GM12872 (cell line): ENCODE results near the gene STK11IP.

Source experiments
- CTCF ChIP-seq: IDR thresholded peaks from 3 replicates; pipeline ENCODE4 v1.5.1; 2011; ENCODE audit warnings: low read depth, mild to moderate bottlenecking, low read length, moderate library complexity; ENCODE audit not compliant: insufficient read depth

Gene STK11IP

DNA sequence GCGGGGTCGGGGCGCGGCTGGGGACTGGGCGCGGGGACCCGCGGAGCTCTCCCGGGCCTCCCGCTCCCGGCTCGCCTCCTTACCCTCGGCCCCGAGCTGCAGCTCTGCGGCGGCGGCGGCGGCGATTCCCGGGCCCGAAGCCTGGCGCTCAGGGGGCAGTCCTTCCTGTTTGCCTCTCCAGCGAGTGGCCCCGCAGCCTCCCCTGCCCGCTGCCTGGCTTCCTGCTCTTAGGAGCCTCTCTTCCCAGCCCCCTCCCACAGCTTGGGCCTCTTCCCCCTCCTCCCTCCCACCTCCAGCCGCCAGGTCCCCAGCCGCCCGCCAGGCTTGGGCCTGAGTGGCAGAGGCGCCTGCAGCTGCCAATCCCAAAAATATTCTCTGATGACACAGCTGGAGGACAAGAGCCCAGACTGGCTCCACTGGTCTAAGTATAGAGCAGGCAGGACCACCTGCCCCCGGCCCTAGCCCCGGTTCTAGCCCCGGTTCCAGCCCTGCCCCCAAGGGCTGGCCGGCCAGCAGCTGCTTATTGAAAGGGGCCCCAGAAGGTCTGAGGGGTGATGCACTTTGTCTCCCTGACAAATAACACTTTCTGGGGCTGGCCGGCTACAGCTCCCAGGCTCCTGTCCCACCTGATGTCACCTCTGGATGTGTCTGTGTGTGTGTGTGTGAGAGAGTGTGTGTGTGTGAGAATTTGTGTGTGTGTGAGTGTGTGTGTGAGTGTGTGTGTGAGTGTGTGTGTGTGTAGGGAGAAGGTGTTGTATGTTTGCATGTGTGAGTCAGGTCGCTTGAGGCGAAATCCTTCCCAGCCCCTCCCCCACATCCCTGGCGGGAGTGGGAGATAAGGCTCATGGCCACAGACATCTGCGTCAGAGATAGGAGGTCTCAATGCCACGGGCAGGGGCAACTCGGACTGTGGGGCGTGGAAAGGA lies 26.1 kb upstream of the STK11IP start, which contains the start of gene OBSL1:
OBSL1 (minus strand) TSS at position 229 of the 926 bp plus-strand sequence. CDS start 307 bp downstream, outside the sequence.
- no peak for TF ChIP-seq CTCF

DNA sequence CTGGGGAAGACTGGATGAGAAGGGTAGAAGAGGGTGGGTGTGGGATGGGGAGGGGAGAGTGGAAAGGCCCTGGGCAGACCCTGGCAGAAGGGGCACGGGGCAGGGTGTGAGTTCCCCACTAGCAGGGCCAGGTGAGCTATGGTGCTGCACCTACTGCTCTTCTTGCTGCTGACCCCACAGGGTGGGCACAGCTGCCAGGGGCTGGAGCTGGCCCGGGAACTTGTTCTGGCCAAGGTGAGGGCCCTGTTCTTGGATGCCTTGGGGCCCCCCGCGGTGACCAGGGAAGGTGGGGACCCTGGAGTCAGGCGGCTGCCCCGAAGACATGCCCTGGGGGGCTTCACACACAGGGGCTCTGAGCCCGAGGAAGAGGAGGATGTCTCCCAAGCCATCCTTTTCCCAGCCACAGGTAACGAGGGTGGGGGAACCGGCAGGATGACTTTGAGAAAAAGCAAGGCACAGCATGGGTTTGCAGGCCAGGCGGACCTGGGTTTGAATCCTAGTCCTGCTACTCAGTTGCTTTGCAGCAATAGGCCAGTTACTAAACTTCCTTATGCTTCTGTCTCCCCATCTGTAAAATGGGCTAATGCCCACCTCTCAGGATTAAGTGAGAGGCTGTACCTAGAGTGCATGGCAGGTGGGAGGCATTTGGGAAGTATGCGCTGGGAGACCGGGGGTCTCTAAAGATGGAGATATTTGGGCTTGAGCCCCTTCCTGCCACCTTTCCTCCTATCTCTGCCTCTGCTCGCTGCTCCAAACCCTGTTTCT lies 25.2 kb upstream of the STK11IP start, which contains the start of gene INHA:
INHA (plus strand) TSS at position 74 of the 765 bp plus-strand sequence; CDS start at position 139, 65 bp downstream.
- no peak for TF ChIP-seq CTCF

DNA sequence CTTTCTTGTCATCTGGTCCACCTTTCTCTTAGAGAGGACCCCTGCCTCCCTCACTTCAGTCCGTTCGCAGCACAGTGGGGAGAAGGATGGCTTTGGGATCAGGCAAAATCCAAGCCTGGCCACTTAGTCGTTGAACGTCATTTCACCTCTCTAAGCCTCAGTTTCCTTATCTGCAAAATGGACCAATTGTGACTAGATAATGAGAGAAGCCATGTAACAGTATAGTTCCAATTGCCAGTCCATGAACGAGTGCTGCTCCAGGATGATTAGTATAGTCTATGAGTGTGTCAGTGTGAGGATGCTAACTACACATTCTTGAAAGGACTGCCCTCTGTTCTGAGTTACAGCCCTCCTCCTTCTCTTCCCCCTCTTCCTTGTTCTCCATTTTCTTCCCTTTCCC lies 24.5 kb upstream of the STK11IP start:
- TF ChIP-seq CTCF = no peak

DNA sequence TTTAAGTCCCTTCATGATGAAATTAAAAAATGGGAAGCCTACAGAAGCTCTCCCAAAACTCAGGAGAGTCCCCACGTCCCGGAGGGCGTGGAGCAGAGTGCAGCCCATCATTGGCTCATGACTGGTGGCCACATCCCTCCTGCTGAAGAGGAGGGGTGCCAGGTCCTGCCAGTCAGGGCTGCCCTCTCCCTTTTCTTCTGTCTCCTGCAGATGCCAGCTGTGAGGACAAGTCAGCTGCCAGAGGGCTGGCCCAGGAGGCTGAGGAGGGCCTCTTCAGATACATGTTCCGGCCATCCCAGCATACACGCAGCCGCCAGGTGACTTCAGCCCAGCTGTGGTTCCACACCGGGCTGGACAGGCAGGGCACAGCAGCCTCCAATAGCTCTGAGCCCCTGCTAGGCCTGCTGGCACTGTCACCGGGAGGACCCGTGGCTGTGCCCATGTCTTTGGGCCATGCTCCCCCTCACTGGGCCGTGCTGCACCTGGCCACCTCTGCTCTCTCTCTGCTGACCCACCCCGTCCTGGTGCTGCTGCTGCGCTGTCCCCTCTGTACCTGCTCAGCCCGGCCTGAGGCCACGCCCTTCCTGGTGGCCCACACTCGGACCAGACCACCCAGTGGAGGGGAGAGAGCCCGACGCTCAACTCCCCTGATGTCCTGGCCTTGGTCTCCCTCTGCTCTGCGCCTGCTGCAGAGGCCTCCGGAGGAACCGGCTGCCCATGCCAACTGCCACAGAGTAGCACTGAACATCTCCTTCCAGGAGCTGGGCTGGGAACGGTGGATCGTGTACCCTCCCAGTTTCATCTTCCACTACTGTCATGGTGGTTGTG lies 23.0 kb upstream of the STK11IP start:
- TF ChIP-seq CTCF = no peak

DNA sequence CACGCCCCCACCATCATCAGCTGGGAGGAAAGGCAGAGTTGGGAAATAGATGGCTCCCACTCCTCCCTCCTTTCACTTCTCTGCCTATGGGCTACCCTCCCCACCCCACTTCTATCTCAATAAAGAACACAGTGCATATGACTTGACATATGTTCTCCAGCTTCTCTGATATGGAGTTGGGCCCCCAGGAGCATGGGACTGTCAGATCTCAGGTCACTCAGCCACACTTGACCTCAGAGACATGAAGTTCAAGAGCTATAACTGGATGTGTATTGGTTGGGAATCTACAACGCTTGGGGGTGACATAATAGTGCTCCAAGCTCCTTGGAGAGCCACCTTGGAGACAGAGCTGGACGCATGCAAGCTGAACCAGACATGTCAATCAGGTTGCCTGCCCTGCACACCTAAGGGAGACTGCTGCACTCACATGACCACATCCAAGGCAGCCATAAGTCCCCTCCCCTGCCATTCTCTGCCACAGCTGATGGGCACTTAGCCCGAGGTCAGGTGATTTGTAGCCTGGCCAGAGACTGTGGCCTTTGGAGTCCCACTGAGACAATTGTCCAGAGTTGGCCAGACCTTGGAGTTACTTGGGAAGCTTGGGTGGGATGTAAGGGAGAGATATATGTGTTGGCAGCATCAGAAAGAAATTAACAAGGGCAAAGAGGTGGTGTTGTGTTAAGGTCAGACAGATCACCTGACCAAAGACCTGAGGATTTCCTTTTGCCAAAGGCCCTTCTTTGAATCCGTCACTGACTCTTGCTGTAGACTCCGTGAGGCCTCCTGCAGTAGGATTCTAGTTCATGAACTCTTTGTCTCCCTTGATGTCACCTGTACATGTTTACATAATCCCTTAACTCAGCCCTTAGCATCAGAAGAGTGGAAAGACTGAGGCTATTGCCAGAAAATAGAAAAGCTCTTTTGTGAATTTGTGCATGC lies 21.8 kb upstream of the STK11IP start:
- no peak for TF ChIP-seq CTCF

GRCh38 chr2:219576505-219577388 lies 20.9 kb upstream of the STK11IP start:
- no peak for TF ChIP-seq CTCF
